Stimulated activated CD8-positive, alpha-beta memory T cell treated with anti-CD3 and anti-CD28 coated beads, Interleukin-7, amount 100 ng/mL, for 1 hour (primary cell): ENCODE measurements around the gene MPPED2.

ENCODE experiments used
- DNase-seq, 2 donors: peaks; one replicate each; pipeline ENCODE4 v3.0.0-alpha.2; 2020; ENCODE audit warnings: low read depth in 2 of 2

MPPED2 gene

GRCh38 chr11:30527566-30527965 lies 58.6 kb downstream of the MPPED2 start:
- DNase-seq, result no peak

- no peak for DNase-seq
Observed at GRCh38 chr11:30526558-30526957, 59.6 kb downstream of the MPPED2 start.

- no peak for DNase-seq
Observed at GRCh38 chr11:30522536-30523243, 63.5 kb downstream of the MPPED2 start.

- no peak for DNase-seq
Observed at GRCh38 chr11:30521297-30522071, 64.7 kb downstream of the MPPED2 start.

- no peak for DNase-seq
Observed at GRCh38 chr11:30513087-30513486, 73.1 kb downstream of the MPPED2 start.

- no peak for DNase-seq
Observed at GRCh38 chr11:30511408-30511807, 74.7 kb downstream of the MPPED2 start.

GRCh38 chr11:30510750-30511149 lies 75.4 kb downstream of the MPPED2 start:
- DNase-seq, result no peak

GRCh38 chr11:30509364-30509763 lies 76.8 kb downstream of the MPPED2 start:
- no peak for DNase-seq

GRCh38 chr11:30508594-30508993 lies 77.6 kb downstream of the MPPED2 start:
- no peak for DNase-seq

- DNase-seq, result no peak
Observed at GRCh38 chr11:30505603-30506002, 80.5 kb downstream of the MPPED2 start.

- DNase-seq, result no peak
Observed at GRCh38 chr11:30504468-30504867, 81.7 kb downstream of the MPPED2 start.

- no peak for DNase-seq
Observed at GRCh38 chr11:30503156-30503555, 83.0 kb downstream of the MPPED2 start.

GRCh38 chr11:30502305-30502704 lies 83.8 kb downstream of the MPPED2 start:
- DNase-seq, result no peak

GRCh38 chr11:30501744-30502143 lies 84.4 kb downstream of the MPPED2 start:
- DNase-seq, result no peak

GRCh38 chr11:30499940-30500339 lies 86.2 kb downstream of the MPPED2 start:
- DNase-seq, result no peak

- DNase-seq, result no peak
Observed at GRCh38 chr11:30497600-30497999, 88.6 kb downstream of the MPPED2 start.

- no peak for DNase-seq
Observed at GRCh38 chr11:30496935-30497334, 89.2 kb downstream of the MPPED2 start.

GRCh38 chr11:30495437-30495836 lies 90.7 kb downstream of the MPPED2 start:
- DNase-seq, result no peak

GRCh38 chr11:30489511-30489910 lies 96.6 kb downstream of the MPPED2 start:
- no peak for DNase-seq

- no peak for DNase-seq
Observed at GRCh38 chr11:30489076-30489475, 97.1 kb downstream of the MPPED2 start.

- DNase-seq, result no peak
Observed at GRCh38 chr11:30488304-30488998, 97.7 kb downstream of the MPPED2 start.

GRCh38 chr11:30487200-30487898 lies 98.8 kb downstream of the MPPED2 start:
- no peak for DNase-seq
